ENCODE data around the gene ETS2.

The ETS2 gene

GRCh38 chr21:38793926-38794713, 11.6 kb upstream of the ETS2 start:
- no peak overlapping the region for H3K4me3 ChIP-seq (ENCODE audit: low read depth, low read length)
- TF ChIP-seq, protein P1, sequence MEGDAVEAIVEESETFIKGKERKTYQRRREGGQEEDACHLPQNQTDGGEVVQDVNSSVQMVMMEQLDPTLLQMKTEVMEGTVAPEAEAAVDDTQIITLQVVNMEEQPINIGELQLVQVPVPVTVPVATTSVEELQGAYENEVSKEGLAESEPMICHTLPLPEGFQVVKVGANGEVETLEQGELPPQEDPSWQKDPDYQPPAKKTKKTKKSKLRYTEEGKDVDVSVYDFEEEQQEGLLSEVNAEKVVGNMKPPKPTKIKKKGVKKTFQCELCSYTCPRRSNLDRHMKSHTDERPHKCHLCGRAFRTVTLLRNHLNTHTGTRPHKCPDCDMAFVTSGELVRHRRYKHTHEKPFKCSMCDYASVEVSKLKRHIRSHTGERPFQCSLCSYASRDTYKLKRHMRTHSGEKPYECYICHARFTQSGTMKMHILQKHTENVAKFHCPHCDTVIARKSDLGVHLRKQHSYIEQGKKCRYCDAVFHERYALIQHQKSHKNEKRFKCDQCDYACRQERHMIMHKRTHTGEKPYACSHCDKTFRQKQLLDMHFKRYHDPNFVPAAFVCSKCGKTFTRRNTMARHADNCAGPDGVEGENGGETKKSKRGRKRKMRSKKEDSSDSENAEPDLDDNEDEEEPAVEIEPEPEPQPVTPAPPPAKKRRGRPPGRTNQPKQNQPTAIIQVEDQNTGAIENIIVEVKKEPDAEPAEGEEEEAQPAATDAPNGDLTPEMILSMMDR (IDR thresholded peaks at IDR 0.05; ENCODE audit: borderline replicate concordance, insufficient read depth, low read depth, low read length), result no peak

DNA sequence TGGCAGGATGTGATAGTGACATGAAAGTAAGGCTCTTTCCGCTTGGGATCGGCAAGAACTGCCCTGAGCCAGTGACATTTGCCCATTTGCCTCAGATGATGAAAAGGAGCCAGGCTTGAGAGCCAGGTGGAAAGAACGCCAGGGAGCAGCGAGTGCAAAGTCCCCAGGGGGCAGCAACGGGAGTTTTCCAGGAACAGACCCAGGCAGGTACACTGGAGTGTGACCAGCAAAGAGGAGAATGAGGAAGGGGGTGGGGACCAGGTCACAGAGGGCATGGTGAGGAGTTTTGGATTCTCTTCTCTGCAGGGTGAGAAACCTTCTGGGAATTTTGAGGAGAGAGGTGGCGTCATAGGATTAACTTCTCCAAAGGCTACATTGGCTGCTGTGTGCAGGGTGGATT, 10.8 kb upstream of the ETS2 start:
- TF ChIP-seq, protein P1 (IDR thresholded peaks at IDR 0.05; ENCODE audit: borderline replicate concordance, insufficient read depth, low read depth, low read length), result no peak
- no peak overlapping the region for H3K4me3 ChIP-seq (ENCODE audit: low read depth, low read length)

GRCh38 chr21:38795475-38795874, 10.3 kb upstream of the ETS2 start:
- H3K4me3 ChIP-seq (ENCODE audit: low read depth, low read length), result no peak overlapping the region
- TF ChIP-seq, protein P1 (IDR thresholded peaks at IDR 0.05; ENCODE audit: borderline replicate concordance, insufficient read depth, low read depth, low read length), result no peak

GRCh38 chr21:38796424-38796823, 9.3 kb upstream of the ETS2 start:
- H3K4me3 ChIP-seq (ENCODE audit: low read depth, low read length), result no peak overlapping the region
- TF ChIP-seq, protein P1 (IDR thresholded peaks at IDR 0.05; ENCODE audit: borderline replicate concordance, insufficient read depth, low read depth, low read length), result 0 out of 2 replicates have a peak, but pooled peaks have one; percentile 2

DNA sequence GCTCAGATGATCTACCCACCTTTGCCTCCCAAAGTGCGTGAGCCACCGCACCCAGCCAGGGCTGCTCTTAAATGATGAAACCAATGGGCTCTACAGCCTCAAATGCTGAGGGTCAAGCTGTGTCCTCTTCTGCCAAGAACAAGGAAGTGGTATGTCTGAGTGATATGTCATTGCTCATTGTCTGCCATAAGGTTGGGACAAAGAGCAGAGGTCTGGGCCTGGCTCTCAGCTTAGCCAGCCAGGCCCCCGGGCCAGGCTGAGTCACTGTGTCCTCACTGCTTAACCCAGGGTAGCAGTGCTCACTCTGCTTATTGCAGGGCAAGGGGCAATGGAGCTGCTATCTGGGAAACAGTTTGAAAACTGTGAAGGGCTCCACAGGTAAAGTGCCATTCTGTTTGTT, 8.3 kb upstream of the ETS2 start:
- TF ChIP-seq, protein P1 (IDR thresholded peaks at IDR 0.05; ENCODE audit: borderline replicate concordance, insufficient read depth, low read depth, low read length), result no peak
- H3K4me3 ChIP-seq (ENCODE audit: low read depth, low read length), result no peak overlapping the region

GRCh38 chr21:38798081-38798480, 7.6 kb upstream of the ETS2 start:
- TF ChIP-seq, protein P1 (IDR thresholded peaks at IDR 0.05; ENCODE audit: borderline replicate concordance, insufficient read depth, low read depth, low read length), result no peak
- no peak overlapping the region for H3K4me3 ChIP-seq (ENCODE audit: low read depth, low read length)

DNA sequence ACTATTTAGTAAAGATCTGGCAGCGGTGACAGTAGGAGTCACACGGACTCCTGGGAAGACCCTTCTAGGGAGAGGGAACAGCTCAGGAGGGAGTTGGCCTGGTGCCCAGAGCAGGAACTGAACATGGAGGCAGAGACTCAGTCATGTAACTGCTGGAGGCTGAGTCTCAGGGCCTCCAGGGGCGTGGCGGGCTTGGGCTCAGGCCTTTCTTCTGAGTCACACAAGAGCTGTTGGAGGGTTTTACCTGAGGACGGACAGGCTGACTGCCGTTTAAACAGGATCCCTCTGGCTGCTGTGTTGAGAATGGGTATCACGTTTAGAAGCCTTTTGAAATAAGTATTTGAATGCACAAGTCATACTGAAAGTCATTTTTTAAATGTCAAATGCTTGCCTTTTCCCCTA, 7.2 kb upstream of the ETS2 start:
- TF ChIP-seq, protein P1 (IDR thresholded peaks at IDR 0.05; ENCODE audit: borderline replicate concordance, insufficient read depth, low read depth, low read length), result no peak
- no peak overlapping the region for H3K4me3 ChIP-seq (ENCODE audit: low read depth, low read length)

All from GM12875 (cell line).